GM21526 (cell line): ENCODE data around the gene RBM34.

ENCODE experiments used
- ATAC-seq: cut with Tn5 transposase; IDR thresholded peaks from one replicate; pipeline ENCODE4 v1.9.1; 2021; ENCODE audit warnings: moderate library complexity; ENCODE audit not compliant: unreplicated experiment, low FRiP score

RBM34 gene

DNA sequence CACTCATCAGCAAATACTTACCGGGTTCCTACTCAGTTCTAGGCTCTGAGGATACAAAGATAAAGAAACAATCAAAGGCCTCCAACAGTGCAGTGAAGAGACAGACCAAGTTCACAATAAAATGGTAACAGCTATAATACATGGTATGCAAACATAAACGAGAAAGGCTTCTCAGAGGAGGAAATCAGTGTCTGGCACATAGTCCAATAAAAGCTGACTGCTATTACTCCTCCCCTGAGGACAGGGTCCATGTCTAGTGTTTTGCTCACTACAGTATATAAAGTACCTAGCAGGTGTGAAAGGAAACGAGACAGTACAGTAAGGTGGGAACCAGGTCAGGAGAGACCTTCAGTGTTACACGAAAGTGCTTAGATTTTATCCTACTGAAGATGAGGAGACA, 4.3 kb downstream of the RBM34 start:
- ATAC-seq = no peak

DNA sequence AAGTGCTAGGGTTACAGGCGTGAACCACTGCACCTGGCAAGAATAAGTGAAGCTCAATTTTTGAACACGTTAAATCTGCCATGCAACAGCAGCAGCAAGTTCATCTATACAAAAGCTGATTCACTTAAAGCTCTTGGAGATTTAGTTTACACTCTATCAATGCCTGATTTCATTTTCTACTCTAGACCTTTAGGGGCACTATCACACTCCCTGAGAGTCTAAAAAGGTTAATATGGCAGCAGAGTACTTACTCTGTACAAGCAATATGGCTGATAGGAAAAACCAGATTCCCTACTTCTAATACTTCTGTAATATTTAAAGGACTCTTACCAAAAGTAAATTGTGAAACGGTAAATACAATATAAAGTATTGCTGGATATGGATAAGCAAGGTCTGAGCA, 4.8 kb downstream of the RBM34 start:
- no peak for ATAC-seq

DNA sequence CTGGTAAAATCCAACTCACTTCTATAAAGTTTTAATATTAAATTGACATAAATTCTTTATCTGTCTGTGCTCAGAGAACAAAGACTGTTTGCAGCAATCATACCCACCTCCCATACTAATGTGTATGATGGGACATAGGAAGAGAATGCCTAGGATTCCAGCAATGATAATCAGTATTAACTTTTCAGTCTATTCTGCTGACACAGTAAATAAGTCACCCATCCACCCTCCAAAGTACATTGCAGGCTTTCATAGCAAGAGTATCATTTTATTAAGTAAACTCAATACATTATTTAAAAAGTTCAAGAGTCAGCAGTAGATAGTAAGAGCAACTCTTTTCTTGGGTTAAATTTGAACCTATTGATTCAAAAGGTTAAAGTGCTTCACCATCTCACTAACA, 8.8 kb downstream of the RBM34 start:
- no peak for ATAC-seq

DNA sequence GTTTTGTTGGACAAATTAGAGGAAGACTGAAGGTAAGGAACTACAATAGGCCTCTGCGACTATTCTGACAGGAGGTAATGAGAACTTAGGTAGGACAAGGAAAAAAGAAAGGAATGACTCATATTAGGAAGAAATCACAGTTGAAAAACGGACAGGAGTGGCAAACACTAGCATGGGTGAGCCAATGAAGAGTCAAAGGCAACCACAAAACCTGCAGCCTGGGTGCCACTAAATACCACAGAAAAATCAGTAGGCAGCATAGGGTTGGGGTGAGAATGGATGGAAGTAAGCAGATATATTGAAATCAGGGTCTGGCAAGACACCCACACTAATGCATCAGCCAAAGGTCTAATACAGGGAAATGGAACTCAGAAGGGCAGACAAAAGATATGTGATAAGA, 10.0 kb downstream of the RBM34 start:
- ATAC-seq = no peak

DNA sequence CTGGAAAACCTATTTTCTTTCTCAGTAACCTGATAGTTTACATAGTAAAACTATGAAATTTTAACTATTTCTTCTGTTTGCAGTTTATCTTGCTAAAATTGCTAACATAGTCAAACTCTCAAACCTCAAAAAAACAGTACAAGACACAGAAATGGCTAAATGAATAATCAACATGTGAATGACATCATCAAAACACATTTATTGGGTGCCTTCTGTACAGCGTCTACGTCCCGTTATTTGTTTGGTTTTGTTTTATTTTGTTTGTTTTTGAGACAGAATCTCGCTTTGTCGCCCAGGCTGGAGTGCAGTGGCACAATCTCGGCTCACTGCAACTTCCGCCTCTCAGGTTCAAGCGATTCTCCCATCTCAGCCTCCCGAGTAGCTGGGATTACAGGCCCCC, 11.2 kb downstream of the RBM34 start:
- ATAC-seq = no peak

DNA sequence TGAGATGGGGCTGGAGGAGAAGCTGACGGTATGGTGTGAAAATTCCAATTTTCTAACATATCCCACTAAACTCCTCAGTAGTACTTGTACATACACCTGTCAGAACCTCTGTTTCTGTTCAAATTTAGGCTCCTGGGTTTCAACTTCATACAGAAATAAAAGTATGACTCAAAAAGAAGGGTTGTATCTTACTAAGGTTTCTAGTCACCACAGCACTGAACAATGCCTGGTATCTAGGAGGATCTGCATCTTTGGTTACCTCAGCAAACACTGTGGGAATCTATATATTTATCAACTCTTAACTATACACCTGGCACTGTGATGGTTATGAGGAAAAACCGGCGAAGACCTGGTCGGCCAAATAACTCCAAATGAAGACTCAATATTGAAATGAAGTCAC, 13.8 kb downstream of the RBM34 start:
- ATAC-seq = peak; percentile 53

DNA sequence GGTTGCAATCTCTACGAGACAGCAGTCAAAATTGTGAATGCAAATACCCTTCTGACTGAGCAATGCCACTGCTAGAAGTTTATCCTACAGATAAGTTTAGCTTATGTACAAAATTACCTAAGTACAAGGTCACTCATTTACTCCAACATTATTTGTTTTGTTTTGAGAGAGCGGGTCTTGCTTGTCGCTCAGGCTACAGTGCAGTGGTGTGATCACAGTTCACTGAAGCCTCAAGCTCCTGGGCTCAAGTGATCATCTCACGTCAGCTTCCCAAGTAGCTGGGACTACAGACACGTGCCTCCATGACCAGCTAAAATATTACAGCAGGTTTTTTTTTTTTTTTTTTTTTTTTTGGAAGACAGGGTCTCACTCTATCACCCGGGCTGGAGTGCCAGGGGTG, 15.4 kb downstream of the RBM34 start:
- ATAC-seq = no peak

DNA sequence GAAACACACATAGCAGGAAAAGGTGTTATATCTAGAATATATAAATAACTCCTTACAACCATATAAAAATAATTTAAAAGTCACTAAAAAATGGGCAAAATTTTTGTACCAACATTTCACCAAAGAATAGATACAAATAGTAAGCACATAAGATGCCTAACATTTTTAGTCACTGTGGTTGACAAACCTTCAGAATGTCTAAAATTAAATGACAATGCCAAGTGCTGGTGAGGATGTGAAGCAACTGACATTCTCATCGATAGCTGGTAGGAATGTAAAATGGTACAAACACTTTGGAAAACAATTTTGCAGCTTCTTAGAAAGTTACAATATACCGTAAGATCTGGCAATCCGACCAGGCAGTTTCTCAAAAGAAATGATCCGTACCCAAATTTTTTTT, 18.1 kb downstream of the RBM34 start:
- ATAC-seq = no peak

DNA sequence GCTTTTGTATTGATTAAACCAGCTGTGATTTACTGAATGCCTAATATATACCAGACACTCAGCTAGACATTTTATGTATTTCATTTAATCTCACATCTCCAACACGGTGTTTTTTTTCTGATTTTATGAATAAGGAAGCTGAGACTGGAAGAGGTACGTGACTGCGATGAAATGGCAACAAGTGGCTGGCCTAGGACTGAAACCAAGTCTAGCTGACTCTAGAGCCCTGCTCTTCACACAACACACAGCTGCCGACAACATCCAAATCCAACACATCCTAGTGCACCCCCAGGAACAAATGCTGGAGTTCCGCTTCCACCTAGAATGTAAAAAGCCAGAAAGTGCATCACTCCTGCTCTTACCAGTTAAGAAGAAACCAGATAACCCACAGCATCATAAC, 21.7 kb downstream of the RBM34 start:
- ATAC-seq = no peak

DNA sequence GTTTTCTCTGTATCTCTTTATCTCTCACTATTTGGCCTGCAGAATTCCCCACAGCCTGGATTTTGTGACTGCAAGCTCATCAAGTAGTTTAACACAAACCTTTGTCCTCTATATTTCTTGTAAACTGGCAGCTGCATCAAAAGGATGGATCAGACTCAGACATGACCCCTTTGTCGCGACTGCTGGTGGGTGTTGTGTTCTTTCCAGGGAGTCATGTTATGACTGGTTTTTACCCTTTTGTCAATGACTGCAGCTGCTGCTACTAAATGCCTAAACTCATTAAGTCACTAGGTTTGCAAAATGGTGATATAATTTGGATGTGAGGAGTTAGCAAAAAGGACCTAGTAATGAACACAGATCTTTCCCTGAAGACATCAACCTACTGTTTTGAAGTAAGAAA, 22.2 kb downstream of the RBM34 start:
- ATAC-seq = no peak

DNA sequence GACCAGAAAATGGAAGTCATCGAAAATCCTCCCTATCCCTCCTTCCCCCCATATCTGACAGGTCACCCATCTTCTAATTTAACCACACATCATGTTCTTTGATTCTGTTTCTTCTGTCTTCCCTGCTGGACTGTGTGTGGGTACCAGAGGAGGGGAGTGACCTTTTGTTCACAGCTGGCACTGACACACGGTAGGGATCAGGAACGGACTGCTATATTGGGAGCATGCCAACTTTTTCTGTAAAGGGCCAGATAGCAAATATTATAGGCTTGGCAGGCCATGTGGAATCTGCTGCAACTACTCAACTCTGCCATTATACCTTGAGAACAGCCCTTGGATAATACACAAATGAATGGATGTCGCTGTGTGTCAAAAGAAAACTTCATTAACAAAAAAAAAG, 24.9 kb downstream of the RBM34 start:
- ATAC-seq = no peak

DNA sequence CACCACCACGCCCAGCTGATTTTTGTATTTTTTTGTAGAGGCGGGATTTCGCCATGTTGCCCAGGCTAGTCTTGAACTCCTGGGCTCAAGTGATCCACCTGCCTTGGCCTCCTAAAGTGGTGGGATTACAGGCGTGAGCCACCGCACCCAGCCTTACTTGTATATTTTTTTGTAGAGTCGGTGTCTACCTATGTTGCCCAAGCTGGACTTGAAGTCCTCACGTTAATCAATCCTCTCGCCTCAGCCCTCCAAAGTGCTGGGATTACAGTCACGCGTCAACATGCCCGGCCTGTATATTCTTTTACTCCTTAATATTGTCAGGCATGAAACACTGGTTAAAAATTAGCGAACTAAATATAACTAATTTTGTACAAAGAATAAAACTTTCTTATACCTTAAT, 26.9 kb downstream of the RBM34 start:
- ATAC-seq = no peak

DNA sequence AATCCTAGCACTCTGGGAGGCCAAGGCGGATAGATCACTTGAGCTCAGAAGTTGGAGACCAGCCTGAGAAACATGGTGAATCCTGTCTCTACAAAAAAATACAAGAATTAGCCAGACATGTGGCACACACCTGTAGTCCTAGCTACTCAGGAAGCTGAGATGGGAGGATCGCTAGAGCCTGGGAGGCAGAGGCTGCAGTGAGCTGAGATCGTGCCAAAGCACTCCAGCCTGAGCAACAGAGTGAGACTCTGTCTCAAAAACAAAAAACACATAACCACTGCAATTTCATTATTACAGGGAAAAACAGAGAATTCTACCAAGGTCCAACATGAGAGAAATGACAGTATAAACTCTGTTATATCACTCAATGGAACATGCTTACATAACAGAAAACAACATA, 28.0 kb downstream of the RBM34 start:
- ATAC-seq = no peak

DNA sequence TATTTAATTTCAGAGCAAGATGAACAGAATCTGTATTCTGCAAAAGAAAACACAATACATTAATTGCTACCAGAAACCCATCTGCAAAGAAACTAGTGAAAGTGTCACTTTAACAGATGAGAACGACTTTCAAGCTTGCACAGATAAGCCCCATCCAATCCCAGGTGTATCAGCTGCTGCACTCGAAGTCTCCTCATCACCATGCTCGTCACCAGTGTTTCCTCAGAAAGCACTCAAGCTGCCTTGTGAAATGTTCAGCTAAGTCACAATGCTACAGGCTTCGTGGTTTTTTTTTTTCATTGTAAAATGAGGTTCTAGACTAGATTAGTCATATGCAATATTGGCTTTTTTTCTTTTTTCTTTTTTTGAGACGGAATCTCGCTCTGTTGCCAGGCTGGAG, 29.1 kb downstream of the RBM34 start:
- no peak for ATAC-seq

DNA sequence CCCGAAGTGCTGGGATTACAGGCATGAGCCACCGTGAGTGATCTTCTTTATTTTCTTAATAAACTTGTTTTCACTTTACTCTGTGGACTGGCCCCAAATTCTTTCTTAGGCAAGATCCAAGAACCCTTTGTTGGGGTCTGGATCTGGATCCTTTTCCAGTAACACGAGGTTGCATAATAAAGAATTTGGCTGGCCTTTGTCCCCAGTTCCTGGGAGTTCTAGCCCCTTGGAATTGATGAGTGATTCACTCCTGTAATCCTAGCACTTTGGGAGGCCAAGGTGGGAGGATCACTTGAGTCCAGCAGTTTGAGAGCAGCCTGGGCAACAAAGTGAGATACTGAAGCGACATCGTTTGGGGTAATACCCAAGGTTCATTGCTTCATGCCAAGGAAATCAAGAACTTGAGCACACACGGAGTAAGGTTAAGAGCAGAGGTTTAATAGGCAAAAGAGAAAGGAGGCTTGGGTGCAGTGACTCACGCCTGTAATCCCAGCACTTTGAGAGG, 30.2 kb downstream of the RBM34 start:
- ATAC-seq = no peak

DNA sequence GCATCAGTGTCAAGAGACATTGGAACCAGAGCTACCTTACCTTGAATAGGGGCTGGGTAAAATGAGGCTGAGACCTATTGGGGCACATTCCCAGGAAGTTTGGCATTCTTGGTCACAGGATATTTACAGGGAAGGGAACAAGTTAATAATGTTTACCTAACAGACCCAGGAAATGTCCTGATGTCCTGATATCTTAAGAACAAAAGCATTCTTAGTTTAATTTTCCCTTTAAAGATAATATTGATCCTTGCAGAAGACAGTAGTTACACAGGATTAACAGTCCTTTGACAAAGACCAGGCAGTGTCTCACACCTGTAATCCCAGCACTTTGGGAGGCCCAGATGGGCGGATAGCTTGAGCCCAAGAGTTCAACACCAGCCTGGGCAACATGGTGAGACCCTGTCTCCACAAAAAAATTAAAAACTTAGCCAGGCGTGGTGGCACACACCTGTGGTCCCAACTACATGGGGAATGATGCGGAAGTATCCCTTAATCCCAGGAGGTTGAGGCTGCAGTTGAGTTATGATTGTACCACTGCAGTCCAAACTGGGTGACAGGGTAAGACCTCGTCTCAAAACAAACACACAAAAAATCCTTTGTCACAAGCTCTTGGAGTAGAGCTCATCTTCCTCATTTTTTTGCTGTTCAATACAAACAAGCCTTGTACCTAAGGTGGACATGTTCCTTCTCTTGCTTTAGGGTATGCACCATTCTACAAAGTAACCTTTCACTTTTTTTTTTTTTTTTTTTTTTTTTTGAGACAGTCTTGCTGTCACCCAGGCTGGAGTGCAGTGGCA, 31.1 kb downstream of the RBM34 start:
- ATAC-seq = no peak

DNA sequence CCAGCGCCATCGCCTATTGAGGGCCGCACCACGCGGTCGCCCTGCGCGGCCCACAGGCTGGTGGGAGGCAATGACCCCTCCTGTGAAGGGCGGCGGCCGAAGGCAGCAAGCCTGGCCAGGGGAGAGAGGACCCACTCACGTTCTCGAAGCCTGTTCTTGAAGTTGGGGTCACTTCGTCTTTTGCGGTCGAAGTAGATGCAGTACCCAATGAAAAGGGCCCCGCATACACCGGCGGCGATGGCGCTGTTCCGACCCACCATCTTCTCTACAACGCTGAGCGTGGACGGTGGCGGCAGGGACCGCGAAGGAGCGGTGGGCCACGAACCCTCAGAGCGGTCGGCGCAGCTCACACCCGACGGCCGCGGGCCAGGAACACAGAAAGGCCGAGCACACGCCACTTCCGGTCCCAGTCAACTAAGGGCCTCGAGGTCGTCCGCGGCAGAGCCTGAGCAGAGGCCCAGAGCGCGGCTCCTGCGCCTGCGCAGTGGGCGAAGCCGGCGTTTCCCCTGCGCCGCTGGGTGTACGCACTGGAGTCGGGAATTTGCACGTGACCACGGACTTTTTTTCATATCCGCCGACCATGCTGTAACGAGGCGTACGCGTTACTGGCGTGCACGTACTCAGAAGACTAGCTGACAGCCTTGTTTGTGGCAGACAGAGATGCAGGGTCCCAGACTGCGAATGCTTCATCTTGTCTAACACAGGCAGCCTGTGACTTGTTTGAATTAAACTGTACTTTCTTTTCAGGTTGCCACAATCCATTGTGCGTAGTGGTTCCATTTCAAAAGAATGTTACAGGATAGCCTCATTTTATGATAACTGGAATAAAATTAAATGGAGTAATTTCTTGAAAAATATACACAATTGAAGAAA, 32.4 kb downstream of the RBM34 start, which contains the start of gene TOMM20:
TOMM20 (minus strand) TSS at position 382 of the 873 bp plus-strand sequence; CDS start at position 260, 122 bp downstream.
- peak; percentile 91 for ATAC-seq

DNA sequence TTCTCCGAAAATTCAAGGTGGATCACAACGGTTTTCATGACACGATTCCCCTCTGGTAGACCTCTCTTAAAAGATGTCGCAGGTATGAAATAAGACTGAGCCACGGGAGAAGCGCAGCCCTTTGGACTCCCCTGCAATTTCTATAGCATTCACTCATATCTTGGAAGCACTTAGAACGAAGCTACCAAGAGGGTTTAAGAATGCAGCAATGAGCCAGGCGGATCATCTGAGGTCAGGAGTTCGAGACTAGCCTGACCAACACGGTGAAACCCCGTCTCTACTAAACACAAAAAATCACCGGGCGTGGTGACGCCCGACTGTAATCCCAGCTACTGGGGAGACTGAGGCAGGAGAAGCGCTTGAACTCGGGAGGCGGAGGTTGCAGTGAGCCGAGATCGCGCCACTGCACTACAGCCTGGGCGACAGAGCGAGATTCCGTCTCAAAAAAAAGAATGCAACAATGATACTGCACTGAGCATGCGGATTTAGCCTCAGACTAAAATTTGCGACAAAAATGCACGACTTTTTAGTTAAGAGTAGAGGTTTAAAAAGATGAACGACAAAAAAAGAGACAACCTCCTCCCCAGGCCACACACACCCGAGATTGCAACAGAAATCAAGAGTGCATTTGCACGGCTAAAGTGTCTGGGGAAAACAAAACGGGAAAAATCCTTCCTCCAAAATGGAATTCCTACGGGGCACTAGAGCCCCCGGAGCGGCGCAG, 33.2 kb downstream of the RBM34 start:
- ATAC-seq = no peak

DNA sequence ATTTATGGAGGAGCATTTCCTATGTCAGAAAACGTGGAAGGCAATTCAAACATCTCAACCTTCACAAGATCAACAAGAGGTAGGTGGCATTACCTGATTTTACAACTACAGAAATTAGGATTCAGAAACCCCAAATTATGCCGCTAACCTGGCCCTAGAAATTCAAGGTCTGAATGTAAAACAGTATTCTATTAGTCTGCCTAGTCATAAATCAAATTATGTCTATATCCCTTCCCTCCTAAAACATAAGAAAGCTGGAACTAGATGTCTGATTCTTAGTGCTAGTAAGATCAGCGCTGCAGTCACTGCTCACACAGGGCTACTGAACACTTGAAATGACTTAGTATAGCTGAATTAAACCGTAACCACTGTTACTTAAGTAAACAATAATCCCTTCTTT, 33.8 kb downstream of the RBM34 start:
- ATAC-seq = no peak

DNA sequence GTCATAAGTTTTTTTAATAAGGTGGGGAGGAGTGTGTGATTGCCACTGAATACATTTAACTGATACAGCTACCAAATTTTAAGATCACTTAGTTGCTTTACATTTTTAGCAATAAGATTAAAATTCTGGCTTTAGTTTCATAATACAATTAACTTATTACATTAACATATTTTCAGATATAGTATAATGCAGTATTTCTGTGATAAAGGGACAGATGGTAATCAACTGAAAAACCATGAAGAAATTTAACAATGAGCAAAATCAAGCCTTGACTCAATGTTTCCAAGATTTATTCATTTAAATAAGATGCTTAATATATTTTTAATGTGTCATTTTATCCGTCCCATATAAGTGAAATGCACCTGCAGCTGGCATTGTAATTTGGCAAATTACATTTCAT, 36.4 kb downstream of the RBM34 start:
- ATAC-seq = no peak

DNA sequence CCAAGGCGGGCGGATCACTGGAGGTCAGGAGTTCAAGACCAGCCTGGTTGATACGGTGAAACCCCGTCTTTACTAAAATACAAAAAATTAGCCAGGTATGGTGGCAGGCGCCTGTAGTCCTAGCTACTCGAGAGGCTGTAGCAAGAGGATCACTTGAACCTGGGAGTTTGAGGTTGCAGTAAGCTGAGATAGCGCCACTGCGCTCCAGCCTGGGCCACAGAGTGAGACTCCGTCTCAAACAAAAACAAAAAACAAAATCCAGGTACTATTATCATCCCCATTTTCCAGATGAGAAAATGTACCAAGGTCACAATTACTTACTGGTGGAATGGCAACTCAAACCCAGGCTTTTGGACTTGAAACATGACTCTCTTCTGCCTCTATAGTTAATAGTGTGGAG, 36.9 kb downstream of the RBM34 start:
- no peak for ATAC-seq
